ENCODE results near the gene OPA1. TPM values are rescaled to one million over a fixed set of nuclear protein-coding genes. Genes with fewer than 3 reads are reported as not detected.

Gene OPA1
- total and polyA plus RNA-seq, 10 donors, result 9.8 to 58.2 (median 50.1) TPM

DNA sequence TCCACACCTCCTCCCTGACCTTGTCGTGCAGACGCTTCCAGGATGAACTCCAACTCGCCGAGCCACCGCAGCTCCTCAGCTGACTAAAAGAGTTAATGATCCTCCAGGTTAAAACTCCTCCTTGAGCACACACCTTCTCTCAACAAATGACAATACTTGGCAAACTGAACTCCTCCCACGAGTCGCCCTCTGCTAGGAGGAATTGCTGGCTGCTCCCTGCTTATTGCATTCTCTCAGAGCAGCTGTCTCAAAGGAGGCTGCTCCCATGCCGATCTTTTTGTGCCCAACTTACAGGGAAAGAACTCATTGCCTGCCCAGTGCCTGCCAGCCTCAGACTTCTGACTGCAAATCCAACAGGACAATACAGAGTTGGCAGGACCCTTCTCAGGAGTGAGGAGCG is 38.2 kb upstream of the OPA1 start, which contains the start of gene ATP13A4:
TSS of gene ATP13A4 (minus strand) at position 85 of the 400 bp plus-strand sequence. CDS start 96 bp downstream, outside the sequence.
- TF ChIP-seq POLR2AphosphoS5 (IDR thresholded peaks at IDR 0.05), result no peak
- WGBS, 5 donors, result 63 to 80% (median 66%) methylated on average over 9 of the region's 9 CpGs
- Histone ChIP-seq H3K4me1 (no peaks in the 10 kb centered on the region), H3K4me3 (no peak within 1 kb of the TSS), H3K36me3 (no peaks in the 10 kb centered on the region), H3K9me3 (no peaks in the 10 kb centered on the region), H3K27ac (no peak within 1 kb of the TSS), H3K27me3 (replicated peaks in 1 of 7) (no peaks in the 10 kb centered on the region)
- intact Hi-C loops (cut with DNase I; ENCODE audit: low total_unique reads), result no loop called here
- DNase-seq, result no peak

DNA sequence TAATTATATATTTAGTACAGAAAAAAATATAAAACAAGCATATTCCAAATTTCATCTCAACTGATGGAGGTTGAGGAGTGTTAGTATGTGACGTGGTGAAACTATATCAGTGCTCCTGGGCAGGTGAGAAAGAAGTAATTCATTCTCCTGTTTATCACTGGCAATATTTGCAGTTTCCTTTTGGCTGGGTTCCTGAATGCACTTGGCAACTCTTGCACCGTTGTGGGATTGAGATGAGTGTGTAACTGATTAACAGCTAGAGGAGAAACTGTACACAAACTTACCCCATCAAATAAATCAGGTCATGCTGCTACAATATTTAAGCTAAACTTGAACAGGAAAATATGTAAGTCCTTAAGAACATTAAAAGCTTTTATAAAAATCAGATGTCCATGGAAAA is 36.2 kb upstream of the OPA1 start:
- 50 to 68% (median 53%) methylated on average over 2 of the region's 2 CpGs for whole genome bisulfite sequencing, 5 donors
- H3K27me3 ChIP-seq (replicated peaks in 1 of 7), result no peaks in the 10 kb centered on the region
- no peak overlapping the region for H3K27ac ChIP-seq
- DNase-seq, result no peak
- no peak overlapping the region for H3K4me3 ChIP-seq
- intact Hi-C loops (cut with DNase I; ENCODE audit: low total_unique reads), result no loop called here
- no peaks in the 10 kb centered on the region for H3K4me1 ChIP-seq
- no peaks in the 10 kb centered on the region for H3K36me3 ChIP-seq
- H3K9me3 ChIP-seq, result no peaks in the 10 kb centered on the region
- TF ChIP-seq POLR2A (IDR thresholded peaks at IDR 0.05) (no peak), POLR2AphosphoS5 (IDR thresholded peaks at IDR 0.05) (no peak)
- TF ChIP-seq, protein P1, sequence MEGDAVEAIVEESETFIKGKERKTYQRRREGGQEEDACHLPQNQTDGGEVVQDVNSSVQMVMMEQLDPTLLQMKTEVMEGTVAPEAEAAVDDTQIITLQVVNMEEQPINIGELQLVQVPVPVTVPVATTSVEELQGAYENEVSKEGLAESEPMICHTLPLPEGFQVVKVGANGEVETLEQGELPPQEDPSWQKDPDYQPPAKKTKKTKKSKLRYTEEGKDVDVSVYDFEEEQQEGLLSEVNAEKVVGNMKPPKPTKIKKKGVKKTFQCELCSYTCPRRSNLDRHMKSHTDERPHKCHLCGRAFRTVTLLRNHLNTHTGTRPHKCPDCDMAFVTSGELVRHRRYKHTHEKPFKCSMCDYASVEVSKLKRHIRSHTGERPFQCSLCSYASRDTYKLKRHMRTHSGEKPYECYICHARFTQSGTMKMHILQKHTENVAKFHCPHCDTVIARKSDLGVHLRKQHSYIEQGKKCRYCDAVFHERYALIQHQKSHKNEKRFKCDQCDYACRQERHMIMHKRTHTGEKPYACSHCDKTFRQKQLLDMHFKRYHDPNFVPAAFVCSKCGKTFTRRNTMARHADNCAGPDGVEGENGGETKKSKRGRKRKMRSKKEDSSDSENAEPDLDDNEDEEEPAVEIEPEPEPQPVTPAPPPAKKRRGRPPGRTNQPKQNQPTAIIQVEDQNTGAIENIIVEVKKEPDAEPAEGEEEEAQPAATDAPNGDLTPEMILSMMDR (IDR thresholded peaks at IDR 0.05 in 8 of 11, conservative IDR thresholded peaks at IDR 0.05 in 3 of 11), result no peak

DNA sequence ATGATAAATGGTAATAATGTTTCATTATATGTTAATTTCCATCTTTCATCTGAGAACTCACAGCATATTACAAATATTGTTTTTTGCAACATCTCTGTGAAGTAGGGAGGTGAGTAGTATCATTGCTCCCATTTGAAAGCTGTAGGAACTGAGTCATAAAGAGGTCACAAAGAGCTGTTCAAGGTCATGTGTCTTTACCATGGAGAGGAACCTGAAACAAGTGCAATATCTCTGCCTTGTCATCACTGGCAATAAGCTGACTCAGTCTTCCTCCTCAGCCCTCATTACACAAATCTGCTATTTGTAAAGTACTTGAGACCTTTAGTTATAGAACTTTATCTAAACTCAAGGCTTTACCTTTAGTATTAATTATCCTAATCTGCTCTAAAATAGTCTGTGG is 33.9 kb upstream of the OPA1 start:
- TF ChIP-seq POLR2AphosphoS5 (IDR thresholded peaks at IDR 0.05), result no peak
- no peak for TF ChIP-seq POLR2A (IDR thresholded peaks at IDR 0.05)
- TF ChIP-seq, protein P1 (IDR thresholded peaks at IDR 0.05 in 8 of 11, conservative IDR thresholded peaks at IDR 0.05 in 3 of 11), result no peak
- Histone ChIP-seq H3K9me3 (no peaks in the 10 kb centered on the region), H3K27ac (no peak overlapping the region), H3K4me3 (no peak overlapping the region), H3K36me3 (no peaks in the 10 kb centered on the region), H3K27me3 (replicated peaks in 1 of 7) (no peaks in the 10 kb centered on the region), H3K4me1 (no peaks in the 10 kb centered on the region)
- intact Hi-C loops (cut with DNase I; ENCODE audit: low total_unique reads), result no loop called here
- no peak for DNase-seq

DNA sequence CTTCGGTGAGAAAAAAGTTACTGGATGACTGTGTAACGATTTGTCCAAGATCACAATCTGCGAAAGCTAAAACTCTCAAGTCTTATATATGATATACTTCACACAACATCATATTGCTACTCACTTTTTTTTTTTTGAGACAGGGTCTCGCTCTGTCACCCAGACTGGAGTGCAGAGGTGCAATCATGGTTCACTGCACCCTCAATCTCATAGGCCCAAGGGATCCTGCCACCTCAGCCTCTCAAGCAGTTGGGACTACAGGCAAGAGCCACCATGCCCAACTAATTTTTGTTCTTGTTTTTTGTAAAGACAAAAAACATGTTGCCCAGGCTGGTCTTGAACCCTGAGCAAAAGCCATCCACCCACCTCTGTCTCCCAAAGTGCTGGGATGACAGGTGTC is 32.9 kb upstream of the OPA1 start:
- no peak overlapping the region for H3K27ac ChIP-seq
- WGBS, 5 donors, result 88 to 97% (median 92%) methylated on average over 4 of the region's 4 CpGs
- H3K4me1 ChIP-seq, result no peaks in the 10 kb centered on the region
- no peak for DNase-seq
- H3K4me3 ChIP-seq, result no peak overlapping the region
- no peaks in the 10 kb centered on the region for H3K36me3 ChIP-seq
- H3K9me3 ChIP-seq, result no peaks in the 10 kb centered on the region
- H3K27me3 ChIP-seq (replicated peaks in 1 of 7), result no peaks in the 10 kb centered on the region
- TF ChIP-seq, protein P1 (IDR thresholded peaks at IDR 0.05 in 8 of 11, conservative IDR thresholded peaks at IDR 0.05 in 3 of 11), result no peak
- no peak for TF ChIP-seq POLR2AphosphoS5 (IDR thresholded peaks at IDR 0.05)
- TF ChIP-seq POLR2A (IDR thresholded peaks at IDR 0.05), result no peak
- intact Hi-C loops (cut with DNase I; ENCODE audit: low total_unique reads), result no loop called here

DNA sequence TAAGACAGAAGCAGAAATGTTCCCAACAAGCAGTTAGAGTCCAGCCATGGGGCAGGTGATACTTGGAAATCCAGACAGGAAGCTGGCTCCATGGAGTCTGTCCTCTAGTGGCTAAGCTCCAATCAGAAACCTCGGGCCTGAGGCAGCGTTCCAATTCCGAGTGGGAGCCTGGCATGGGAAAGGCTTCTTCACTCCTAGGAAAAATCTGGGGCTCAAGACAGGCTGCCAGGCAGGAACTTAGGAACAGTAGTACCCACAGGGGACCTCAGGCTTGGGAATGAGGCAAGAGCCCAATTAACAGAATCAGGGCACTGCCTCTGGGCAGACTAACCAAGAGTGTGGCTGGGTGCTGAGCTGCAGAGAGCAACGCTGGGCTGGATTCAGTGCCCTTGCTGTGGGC is 32.1 kb upstream of the OPA1 start:
- Histone ChIP-seq H3K27me3 (replicated peaks in 1 of 7) (no peaks in the 10 kb centered on the region), H3K36me3 (no peaks in the 10 kb centered on the region), H3K27ac (no peak overlapping the region), H3K9me3 (no peaks in the 10 kb centered on the region), H3K4me1 (no peaks in the 10 kb centered on the region), H3K4me3 (no peak overlapping the region)
- intact Hi-C loops (cut with DNase I; ENCODE audit: low total_unique reads), result no loop called here
- 66 to 84% (median 76%) methylated on average over 4 of the region's 4 CpGs for WGBS, 5 donors
- DNase-seq, result no peak
- TF ChIP-seq POLR2A (IDR thresholded peaks at IDR 0.05) (no peak), POLR2AphosphoS5 (IDR thresholded peaks at IDR 0.05) (no peak)
- TF ChIP-seq, protein P1 (IDR thresholded peaks at IDR 0.05 in 8 of 11, conservative IDR thresholded peaks at IDR 0.05 in 3 of 11), result no peak

All from spleen (tissue), 11 donors.